Activated gamma-delta T cell treated with anti-CD3 and anti-CD28 coated beads, Interleukin-2, amount 50 U/mL, for 16 hours (primary cell): Measurements from ENCODE around the gene THEM5.

Source experiments
- DNase-seq: peaks from one replicate; pipeline ENCODE4 v3.0.0-alpha.2; 2020; ENCODE audit warnings: low read depth

Gene THEM5

DNA sequence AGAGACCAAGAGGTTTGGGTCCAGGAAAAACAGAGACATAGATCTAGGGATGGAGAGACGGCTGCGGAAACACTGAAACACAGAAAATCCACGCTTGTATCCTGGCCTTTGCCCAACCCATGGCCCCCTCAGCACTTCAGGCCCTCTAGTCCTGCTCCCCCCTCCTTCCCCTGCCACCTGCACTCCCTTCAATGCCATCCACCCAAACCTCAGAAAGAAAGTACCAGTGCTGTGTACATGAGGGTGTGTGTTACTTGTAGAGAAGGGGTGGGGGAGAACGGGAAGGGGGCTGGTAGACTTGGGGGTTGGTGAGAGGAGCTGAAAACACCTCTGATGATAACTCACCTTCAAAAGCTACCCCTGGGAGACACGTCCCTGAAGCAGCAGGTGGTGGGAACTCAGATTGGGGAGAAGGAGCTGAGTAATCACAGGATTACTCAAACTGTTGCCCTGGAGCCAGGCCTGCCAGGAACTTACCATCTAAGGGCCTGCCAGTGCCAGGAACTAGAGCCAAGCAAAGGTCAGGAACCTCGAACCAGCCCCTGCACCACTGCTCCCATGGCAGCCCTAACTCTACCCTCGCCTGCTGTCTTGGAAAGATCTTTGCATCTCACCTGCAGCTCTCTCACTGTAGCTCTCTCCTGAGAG, 33.4 kb downstream of the THEM5 start:
- no peak for DNase-seq

DNA sequence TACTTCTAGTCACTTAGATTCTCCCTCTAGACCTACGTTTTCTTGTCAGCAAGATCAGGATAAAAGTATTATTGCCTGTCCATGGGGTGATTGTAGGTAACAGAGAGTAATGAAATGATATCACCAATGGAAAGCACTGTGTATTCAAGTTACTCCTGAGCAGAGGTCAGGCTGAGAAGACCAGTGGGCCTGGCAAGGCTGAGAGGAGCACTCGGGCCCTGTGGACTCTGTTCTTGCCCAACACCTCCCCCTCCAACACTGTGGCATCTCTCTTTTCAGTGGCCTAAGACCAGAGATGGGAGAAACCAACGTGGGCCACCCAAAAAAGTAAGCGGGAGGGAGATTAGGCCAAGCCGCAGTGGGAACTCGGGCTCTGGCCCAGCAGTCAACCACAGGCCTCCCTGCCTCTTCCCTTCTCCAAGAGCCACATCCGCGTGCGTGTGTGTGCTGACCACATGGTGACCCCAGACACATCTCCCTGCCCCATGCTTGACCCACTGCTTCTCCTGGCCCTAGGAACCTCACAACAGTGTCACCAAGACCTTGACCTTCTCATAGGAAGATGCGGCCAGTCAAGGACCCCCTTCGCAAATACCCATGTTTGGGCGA, 34.2 kb downstream of the THEM5 start:
- no peak for DNase-seq

DNA sequence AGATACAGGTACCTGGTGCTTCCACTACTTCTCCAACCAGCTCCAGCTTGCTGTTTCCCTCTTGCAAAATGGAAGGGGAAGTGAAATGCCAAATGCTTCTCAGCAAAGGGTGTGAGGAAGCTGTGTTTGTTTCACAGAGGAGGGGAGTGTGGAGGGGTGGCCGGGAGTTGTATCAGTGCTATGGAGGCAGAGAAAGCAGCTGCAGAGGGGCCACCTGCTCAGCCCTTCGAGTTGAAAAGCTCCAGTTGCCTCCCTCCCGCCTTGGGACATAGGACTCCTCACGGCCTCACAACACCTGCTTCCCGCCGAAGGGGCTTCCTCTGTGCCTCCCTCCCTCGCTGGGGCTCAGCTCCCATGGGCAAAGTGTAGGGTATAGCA, 36.2 kb downstream of the THEM5 start:
- DNase-seq = no peak

DNA sequence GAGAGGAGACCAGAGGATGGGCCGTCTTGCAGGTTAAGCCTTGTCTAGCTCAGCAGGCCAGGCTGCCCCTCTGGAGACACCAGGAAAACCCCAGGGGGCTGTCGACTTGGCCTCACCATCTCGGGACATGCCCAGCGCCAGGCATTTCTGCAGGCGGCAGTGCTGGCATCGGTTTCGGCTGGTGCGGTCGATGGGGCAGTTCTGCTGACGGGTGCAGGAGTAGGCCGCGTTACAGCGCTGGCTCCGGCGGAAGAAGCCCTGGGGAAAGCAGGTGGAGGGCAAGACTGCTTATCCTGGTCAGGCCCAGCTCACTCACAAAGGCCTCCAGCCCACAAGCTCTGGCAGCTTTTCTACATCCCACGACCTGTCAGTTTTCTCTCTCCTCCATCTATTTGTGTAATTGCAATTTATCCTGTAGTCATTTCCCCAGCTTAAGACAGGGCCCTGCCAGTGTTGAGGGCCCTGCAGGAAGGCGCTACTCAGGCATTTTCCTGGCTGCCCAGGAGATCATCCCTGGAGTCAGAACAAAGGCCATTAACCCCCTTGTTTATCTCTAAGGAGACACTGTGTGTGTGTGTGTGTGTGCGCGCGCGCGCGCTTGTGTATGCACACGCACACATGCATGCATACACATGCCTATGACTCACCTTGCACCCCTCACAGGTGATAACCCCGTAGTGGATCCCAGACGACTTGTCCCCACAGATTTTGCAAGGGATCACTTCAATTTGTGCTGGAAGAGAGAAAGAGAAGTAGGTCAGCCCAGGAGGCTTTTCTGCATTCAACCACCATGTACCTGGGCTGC, 36.8 kb downstream of the THEM5 start:
- no peak for DNase-seq

DNA sequence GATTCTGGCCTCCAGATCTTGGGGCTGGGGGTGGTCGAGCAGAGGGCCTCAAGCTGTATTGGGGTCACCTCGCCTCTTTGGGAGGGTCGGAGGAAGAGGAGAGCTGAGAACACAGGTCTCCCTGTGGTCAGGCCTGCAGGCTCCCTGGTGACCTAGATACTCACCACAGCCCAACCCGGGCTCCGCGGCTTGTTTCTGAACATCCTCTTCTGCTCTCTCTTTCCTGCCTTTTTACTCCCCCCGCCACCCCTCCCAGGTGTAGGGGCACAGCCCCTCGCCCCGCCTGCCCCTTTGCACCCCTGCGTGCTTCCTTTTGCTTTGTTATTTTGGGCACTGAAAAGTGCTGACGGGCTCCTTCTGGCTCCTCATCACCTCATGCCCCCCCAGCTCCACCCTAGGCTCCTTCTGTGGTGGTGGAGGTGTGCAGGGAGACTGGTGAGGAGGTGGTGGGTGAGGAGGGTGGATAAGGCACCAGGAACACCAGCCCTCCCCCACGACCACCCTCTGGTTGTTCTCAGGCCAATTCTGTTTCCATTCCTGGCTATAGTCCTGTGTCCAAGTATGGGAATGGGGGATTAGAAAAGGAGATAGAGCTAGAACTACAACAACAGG, 37.7 kb downstream of the THEM5 start:
- DNase-seq = no peak

DNA sequence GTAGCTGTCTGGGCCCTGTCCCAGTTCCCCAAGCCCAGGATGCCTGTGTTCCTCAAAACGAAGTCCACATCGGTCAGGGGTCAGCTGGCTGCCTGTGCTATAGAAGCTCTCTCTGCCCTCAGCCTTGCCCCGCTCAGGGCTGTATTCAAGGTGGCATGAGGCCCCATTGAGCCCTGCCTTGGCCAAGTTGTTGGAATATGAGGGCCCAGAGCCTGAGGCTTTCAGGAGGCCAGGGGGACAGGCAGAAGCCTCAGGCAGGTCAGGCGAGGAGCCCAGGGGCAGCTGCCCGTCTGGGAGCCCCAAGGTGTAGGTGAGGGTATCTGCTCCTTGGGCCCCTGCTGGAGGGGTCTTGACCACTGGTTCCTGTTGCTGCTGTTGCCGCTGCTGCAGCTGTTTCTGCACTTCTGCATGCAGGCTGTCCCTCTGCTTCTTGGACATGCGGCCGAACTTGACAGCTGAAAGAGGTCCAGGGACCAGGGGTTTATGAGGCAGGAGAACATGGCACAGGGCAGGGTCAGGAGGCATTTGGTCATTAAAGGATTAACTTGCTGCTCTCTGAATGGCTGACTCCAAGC, 38.5 kb downstream of the THEM5 start:
- DNase-seq = no peak

DNA sequence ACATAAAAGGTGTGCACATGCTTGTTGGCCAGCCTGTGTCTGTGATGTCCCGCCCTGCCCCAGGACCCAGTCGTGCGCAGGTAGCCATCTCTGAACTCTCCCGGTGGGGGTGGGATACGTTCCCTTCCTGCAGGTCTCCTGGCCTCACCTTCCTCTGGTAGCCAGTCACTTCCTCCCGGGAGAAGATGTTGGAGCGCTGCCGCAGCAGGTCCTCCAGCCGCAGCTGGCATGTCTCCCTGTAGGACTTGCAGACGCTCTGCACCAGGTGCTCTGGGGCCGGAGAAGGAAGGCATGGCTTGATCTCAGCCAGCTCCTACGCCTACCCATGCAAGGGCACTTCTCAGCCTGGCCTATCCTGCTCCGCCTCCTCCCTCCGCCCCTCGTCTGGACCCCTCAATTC, 39.1 kb downstream of the THEM5 start:
- DNase-seq = no peak

DNA sequence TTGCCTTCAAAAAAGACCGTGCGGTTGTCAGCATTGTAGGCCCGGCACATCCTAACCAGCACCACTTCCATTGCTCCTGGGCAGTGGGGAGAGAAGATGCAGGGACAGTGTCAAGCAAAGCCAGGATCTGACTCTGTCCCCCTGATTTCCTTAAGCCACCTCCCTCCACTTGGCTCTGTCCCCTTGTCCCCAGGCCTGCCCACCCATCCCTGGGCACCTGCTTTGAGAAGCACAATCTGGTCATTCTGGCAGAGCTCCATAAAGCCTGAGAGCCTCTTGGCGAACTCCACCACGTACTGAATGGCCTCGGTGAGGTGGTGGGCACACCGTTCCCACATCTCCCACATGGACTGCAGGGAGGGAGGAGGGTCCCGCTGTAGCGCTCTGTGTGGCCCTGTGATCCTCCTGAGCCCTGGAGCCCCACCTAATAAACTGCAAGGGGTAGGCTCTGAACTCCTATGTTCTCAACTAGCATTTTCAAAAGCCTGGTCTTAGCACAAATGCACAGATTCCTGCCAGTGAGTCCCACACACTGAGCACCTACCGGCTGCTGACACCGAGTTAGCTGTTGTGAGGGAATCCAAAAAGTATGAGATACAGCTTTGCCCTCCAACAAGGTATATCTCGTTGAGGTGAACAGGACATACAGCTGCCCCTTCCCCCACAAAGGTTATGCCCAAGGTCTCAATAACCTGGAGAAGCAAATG, 40.1 kb downstream of the THEM5 start:
- DNase-seq = no peak

DNA sequence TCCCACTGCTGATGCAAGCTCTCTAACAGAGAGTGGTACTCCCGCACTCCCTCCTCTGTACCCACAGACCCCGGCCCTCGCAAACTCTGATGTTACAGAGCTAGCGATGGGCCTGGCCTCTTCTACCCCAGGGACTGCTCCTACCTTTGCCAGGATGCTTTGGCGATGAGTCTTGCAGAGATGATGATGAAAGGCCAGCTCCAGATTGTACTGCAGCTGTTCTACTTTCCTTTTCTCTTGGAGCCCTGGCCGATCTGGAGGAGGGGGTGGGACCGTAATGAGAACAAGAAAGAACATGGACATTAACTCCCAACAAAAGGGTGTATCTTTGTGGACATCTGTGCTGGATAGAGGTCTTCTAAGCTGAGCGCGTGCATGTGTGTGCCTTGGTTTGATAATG, 42.3 kb downstream of the THEM5 start:
- DNase-seq = no peak

DNA sequence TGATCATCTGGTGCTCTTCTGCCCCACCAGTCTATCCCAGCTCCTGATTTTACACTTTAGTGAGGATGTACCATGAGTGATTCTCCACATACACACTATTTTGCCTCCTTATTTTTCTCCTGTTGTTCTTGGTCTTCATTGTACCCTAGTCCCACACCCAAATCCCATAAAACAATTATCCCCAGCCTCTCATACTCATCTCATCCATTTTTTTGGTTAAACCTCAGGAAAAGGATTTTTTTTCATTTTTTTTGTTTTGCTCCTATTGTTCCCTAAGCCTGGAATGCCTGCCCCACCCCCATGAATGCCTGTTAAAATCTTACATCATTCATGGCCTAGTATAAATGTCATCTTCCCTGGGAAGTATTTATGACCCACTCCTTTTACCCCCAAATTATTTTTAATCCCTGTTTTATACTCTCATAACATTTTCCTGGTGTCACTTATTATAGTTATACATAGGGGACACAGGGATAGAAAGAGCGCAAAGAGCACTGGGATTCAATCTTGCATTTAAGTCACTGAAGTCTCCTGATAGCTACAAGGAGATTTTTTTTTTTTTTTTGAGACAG, 43.4 kb downstream of the THEM5 start:
- DNase-seq = no peak

DNA sequence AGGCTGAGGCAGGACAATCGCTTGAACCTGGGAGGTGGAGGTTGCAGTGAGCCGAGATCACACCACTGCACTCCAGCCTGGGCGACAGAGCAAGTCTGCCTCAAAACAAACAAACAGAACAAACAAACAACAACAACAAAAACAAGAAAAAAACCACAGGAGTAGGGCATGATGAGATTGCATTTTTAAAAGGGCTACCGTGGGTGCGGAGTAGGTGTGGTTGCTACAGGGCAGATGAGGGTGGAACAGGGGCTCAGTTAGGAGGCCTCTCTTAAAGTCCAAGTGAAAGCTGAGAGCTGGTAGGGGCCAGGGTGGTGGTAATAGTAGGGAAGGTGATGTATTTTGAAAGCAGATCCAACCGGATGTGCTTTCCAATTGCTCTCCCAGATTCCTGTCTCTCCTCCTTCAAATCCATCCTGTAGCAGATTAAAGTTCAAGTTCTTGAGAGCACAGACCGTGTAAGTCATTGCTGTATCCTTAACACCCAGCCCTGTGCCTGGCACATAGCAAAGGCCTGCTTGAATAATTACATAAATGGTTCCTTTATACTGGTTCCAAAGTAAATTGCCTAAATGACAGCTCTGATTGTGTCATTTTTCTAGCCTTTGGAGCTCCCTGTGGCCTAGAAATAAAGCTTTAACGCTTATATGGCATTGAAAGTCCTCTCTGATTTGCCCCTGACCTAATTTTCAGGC, 44.1 kb downstream of the THEM5 start:
- no peak for DNase-seq

DNA sequence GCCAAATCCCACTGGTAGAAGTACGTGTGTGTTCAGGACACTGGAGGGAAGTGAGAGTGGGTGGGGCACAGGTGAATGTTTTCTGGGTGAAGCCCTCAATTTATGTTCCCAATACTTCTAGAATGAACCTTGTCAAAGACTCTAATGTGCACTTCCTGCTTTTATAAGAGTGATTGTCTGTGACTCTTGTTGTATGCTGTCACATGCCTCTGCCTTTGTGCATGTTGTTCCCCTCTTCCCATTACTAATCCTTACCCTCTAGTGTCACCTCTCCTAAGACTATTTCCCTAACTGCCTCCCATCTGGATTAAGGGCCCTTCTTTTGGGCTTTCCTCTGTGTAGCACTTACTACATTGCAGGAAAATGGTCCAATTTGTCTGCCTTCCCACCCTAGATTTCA, 45.7 kb downstream of the THEM5 start:
- DNase-seq = no peak

DNA sequence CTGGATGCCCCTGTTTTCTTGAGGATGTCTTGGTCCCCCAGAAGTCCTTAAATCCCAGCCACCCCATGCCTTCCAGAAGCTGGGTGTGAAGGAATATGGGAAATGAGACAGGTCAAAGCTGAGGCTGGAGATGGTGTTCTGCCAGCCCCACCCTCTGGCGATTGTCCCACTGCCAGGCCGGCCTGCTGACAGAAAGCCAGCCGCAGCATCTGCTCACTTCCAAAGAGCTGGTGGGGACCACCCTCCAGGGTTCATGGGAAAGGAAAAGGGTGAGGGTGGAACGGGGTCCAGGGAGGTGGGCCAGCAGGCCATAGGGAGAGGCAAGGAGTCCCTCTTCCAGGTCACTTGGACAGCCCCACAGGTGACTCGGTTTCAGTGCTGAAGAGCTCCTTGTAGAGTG, 46.4 kb downstream of the THEM5 start:
- no peak for DNase-seq

DNA sequence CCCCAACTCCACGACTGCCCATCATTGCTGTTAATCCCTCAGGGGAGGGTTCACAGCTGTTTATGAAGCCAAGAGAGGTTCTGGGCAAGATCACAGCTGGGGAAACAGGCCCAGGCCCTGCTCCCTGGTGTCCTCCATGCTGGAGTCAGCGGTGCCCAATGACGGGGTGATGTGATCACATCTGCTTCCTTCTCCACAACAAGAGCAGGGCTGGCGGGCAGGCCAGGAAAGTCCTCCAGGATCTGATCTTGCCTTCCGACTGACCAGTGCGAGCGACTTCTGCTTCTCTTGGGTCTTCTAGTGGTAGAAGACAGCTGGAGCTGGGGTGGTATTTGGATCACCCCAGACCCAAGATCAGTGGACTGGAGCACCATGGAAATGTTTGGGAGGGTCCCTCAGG, 47.3 kb downstream of the THEM5 start:
- no peak for DNase-seq

DNA sequence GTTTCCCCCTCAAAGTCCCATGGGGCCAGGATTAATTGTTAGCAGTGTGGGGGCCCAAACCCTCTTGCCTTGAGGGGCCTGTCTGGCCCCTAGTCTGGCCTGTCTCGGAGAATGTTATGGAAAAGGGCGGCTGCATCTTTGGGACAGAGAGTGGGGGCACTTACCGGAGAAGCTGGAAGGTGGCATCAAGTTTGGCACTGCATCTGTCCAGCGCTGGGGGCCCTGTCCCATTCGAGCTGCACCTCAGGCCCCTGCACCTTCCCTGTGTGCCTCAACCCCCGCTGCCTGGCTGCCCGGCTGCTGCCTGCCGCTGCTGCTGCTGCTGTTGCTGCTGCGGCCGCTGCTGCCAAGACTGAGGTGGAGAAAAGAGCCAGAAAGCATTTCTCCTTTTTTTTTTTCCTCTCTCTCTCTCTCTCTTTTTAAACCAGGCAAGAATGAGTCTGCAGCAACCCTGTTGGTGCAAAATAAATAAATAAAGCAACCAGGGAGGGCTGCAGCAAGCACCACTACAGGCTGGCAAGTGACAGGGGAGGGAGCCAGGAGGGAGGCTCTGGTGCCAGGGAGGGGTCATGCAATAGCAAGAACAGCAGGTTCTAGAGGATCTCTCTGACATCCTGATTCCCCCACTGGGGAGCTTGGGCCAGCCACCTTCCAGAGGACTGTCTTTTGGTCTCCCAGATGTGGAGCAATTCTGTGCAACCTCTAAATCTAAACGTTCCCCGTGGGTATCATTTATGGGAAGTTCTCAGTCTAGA, 48.3 kb downstream of the THEM5 start, which contains the start of gene LINGO4:
TSS of gene LINGO4 (minus strand) at position 354 of the 755 bp plus-strand sequence. CDS start 2,715 bp downstream, outside the sequence.
- no peak for DNase-seq

DNA sequence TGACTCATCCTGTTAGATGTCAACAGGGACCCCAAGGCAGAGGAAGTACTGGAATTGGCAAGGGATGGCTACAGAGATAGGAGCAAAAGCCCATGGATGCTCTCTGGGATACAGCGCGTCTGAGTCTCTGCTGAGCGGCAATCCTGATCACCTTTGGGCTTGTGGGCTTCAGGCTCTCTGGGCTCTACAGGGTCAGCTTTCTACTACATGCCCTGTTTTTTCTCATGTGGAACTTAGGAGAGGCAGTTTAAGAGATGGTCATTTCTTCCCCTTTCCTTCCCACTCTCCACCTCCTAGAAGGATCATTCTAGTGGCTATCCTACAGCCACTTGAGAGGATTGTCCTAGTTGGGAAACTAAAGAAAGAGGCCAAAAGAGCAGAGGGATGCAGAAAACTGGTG, 49.6 kb downstream of the THEM5 start:
- DNase-seq = no peak

DNA sequence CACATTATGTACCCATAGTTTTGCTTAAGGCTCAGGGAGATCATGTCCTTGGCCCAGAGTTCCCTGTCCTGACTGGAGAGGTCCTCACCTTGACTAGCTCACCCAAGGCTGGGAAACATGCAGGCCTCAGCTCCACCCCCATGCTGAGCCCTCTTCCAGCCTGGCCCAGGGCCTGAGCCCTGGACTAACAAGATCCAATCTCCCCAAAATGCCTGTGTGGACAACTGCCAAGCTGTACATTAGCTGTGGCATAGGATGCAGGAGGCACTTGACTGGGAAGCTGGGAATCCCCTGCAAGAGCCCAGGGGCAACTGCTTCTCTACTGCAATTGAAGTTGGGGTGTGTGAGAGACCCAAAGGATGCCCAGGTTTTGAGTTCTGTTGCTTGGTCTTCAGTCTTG, 50.3 kb downstream of the THEM5 start:
- no peak for DNase-seq

DNA sequence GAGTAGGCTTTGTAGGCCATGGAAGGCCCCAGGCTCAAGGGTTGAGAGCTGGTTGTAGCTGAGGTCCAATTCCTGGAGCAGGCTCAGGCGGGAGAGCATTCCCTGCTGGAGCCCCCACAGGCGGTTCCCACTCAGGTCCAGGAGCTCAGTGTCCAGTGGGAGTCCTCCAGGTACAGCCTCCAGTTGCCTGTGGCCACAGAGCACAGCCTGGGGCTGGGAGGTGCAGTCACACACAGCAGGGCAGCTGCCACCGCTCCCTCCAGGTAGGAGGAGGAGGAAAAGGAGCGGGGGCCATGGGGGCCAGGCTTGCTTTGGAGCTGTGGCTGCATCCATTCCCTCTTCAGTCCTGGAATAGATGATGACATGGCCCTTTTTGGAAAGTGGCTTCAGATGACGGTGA, 51.1 kb downstream of the THEM5 start:
- no peak for DNase-seq

DNA sequence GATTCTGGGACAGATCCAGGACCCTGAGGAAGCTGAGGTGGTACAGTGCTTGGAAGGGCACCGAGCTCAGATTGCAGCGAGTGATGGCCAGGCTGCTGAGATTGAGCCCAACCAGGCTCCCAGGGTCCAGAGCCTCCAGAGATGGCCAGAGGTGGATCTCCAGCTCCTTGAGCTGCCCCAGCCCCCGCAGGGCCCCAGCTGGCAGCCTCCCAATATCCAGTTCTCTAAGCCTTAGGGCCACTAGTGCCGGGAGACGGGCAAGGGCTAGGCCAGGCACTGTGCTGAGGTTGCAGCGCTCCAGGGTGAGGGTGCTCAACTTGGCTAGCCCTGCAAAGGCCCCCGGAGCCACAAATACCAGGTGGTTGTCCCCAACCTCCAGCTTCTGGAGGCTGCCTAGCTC, 51.7 kb downstream of the THEM5 start:
- DNase-seq = no peak

DNA sequence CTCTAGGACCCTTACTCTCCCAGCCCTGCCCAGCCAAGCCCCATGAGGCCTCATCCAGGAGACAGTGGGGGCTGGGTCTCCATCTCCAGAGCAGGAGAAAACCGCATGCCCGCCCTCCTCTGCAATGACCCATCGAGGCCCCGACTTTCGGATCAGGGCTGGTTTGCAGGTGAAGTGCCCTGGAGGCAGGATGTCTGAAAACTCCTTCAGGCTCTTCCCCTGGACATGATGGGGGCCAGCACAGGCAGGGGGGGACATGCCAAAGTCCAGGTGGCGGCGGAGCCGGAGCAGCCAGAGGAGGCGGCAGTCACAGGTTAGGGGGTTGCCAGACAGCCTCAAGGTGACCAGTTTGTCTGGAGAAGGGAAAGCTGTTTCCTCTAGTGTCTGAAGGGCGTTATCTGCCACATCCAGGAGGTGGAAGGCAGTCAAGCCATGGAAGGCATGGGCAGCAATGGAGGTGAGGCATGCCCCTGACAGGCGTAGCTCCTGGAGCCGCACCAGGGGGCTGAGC, 52.1 kb downstream of the THEM5 start:
- no peak for DNase-seq
